ENCODE measurements around the gene KAT6B. TPM values are rescaled to one million over a fixed set of nuclear protein-coding genes. Genes with fewer than 3 reads are reported as not detected.

KAT6B gene
- total and polyA plus RNA-seq, 8 donors = 3.7 to 109 (median 34.3) TPM

DNA sequence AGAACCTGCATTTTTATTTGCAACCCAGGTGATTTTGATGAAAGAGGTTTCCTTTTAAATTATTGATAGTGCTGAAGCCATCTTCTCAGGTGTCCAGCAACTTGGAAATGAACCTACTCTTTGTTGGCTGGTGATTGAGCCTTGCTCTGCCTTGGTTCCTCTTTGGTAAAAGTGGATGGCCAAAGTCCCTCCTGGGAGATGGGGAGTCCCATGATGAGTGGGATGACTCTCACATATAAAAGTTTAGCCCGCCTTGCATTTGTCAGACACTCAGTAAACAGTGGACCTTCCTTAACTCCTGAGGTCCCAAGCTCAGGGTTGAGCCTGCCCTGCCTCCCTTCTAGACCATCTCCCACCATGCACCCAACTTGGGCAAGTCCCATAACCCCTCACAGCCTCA, 28.9 kb upstream of the KAT6B start:
- 75 to 100% (median 83%) methylated on average over 1 of the region's 1 CpG for WGBS, 5 donors
- TF ChIP-seq, protein P1, sequence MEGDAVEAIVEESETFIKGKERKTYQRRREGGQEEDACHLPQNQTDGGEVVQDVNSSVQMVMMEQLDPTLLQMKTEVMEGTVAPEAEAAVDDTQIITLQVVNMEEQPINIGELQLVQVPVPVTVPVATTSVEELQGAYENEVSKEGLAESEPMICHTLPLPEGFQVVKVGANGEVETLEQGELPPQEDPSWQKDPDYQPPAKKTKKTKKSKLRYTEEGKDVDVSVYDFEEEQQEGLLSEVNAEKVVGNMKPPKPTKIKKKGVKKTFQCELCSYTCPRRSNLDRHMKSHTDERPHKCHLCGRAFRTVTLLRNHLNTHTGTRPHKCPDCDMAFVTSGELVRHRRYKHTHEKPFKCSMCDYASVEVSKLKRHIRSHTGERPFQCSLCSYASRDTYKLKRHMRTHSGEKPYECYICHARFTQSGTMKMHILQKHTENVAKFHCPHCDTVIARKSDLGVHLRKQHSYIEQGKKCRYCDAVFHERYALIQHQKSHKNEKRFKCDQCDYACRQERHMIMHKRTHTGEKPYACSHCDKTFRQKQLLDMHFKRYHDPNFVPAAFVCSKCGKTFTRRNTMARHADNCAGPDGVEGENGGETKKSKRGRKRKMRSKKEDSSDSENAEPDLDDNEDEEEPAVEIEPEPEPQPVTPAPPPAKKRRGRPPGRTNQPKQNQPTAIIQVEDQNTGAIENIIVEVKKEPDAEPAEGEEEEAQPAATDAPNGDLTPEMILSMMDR (IDR thresholded peaks at IDR 0.05) = no peak
- no peak for TF ChIP-seq EP300 (IDR thresholded peaks at IDR 0.05)
- TF ChIP-seq POLR2A (IDR thresholded peaks at IDR 0.05) = no peak
- TF ChIP-seq POLR2AphosphoS5 (IDR thresholded peaks at IDR 0.05) = no peak
- no peak overlapping the region for H3K27ac ChIP-seq
- peaks cover 0 to 9% (median 1%) of the 10 kb centered on the region in 4 donors for H3K4me1 ChIP-seq
- no peak for DNase-seq
- no peaks in the 10 kb centered on the region for H3K36me3 ChIP-seq
- no peak overlapping the region for H3K4me3 ChIP-seq
- intact Hi-C loops (cut with DNase I; ENCODE audit: low total_unique reads) = no loop called here
- no peaks in the 10 kb centered on the region for H3K27me3 ChIP-seq
- no peaks in the 10 kb centered on the region for H3K9me3 ChIP-seq

GRCh38 chr10:74799721-74800221, 26.6 kb upstream of the KAT6B start:
- no peak overlapping the region for H3K4me3 ChIP-seq
- DNase-seq = peak in 1 of 2 donors; percentile 39
- H3K36me3 ChIP-seq = no peaks in the 10 kb centered on the region
- intact Hi-C loops (cut with DNase I; ENCODE audit: low total_unique reads) = no loop called here
- no peak overlapping the region for H3K27ac ChIP-seq
- no peaks in the 10 kb centered on the region for H3K9me3 ChIP-seq
- no peaks in the 10 kb centered on the region for H3K27me3 ChIP-seq
- WGBS, 5 donors = 28 to 40% (median 37%) methylated on average over 5 of the region's 5 CpGs
- TF ChIP-seq POLR2AphosphoS5 (IDR thresholded peaks at IDR 0.05) (peak in 2 of 3 donors; percentile 27 to 33), POLR2A (IDR thresholded peaks at IDR 0.05) (no peak)
- peaks cover 0 to 9% (median 1%) of the 10 kb centered on the region in 4 donors for H3K4me1 ChIP-seq

DNA sequence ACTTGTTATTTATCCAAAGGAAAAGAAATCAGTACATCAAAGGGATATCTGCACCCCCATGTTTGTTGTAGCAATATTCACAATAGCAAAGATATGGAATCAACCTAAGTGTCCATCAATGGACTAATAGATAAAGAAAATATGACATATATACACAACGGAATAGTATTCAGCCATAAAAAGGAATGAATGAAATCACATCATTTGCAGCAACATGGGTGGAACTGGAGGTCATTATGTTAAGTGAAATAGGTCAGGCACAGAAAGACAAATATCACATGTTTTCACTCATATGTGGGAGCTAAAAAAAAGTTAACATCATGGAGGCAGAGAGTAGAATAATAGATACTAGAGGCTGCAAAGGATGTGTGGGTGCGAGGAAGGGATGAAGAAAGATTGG, 25.0 kb upstream of the KAT6B start:
- peaks cover 0 to 9% (median 1%) of the 10 kb centered on the region in 4 donors for H3K4me1 ChIP-seq
- 87 to 95% (median 93%) methylated on average over 2 of the region's 2 CpGs for WGBS, 5 donors
- H3K27ac ChIP-seq = no peak overlapping the region
- intact Hi-C loops (cut with DNase I; ENCODE audit: low total_unique reads) = no loop called here
- TF ChIP-seq POLR2AphosphoS5 (IDR thresholded peaks at IDR 0.05) = no peak
- no peak for TF ChIP-seq EP300 (IDR thresholded peaks at IDR 0.05)
- TF ChIP-seq POLR2A (IDR thresholded peaks at IDR 0.05) = no peak
- TF ChIP-seq, protein P1 (IDR thresholded peaks at IDR 0.05) = no peak
- no peaks in the 10 kb centered on the region for H3K9me3 ChIP-seq
- H3K4me3 ChIP-seq = no peak overlapping the region
- no peak for DNase-seq
- H3K36me3 ChIP-seq = no peaks in the 10 kb centered on the region
- H3K27me3 ChIP-seq = no peaks in the 10 kb centered on the region

GRCh38 chr10:74808501-74808900, 17.9 kb upstream of the KAT6B start:
- Histone ChIP-seq H3K9me3 (no peaks in the 10 kb centered on the region), H3K27me3 (no peaks in the 10 kb centered on the region), H3K4me1 (no peaks in the 10 kb centered on the region), H3K27ac (no peak overlapping the region), H3K4me3 (no peak overlapping the region), H3K36me3 (no peaks in the 10 kb centered on the region)
- DNase-seq = no peak
- no peak for TF ChIP-seq EP300 (IDR thresholded peaks at IDR 0.05)
- TF ChIP-seq, protein P1 (IDR thresholded peaks at IDR 0.05) = no peak
- 90 to 100% (median 96%) methylated on average over 4 of the region's 4 CpGs for WGBS, 5 donors
- intact Hi-C loops (cut with DNase I; ENCODE audit: low total_unique reads) = no loop called here

- TF ChIP-seq POLR2AphosphoS5 (IDR thresholded peaks at IDR 0.05) (no peak), POLR2A (IDR thresholded peaks at IDR 0.05) (no peak), EP300 (IDR thresholded peaks at IDR 0.05) (no peak)
- TF ChIP-seq, protein P1 (IDR thresholded peaks at IDR 0.05) = no peak
- Histone ChIP-seq H3K36me3 (no peaks in the 10 kb centered on the region), H3K4me3 (no peak overlapping the region), H3K4me1 (no peaks in the 10 kb centered on the region), H3K27ac (no peak overlapping the region), H3K27me3 (no peaks in the 10 kb centered on the region), H3K9me3 (no peaks in the 10 kb centered on the region)
- intact Hi-C loops (cut with DNase I; ENCODE audit: low total_unique reads) = no loop called here
- DNase-seq = no peak
- 91 to 95% (median 95%) methylated on average over 2 of the region's 2 CpGs for WGBS, 5 donors
Measured at GRCh38 chr10:74810087-74810486, 16.3 kb upstream of the KAT6B start.

Data from stomach (tissue), 9 donors.